ENCODE data around the gene SLC37A2.

The SLC37A2 gene

DNA sequence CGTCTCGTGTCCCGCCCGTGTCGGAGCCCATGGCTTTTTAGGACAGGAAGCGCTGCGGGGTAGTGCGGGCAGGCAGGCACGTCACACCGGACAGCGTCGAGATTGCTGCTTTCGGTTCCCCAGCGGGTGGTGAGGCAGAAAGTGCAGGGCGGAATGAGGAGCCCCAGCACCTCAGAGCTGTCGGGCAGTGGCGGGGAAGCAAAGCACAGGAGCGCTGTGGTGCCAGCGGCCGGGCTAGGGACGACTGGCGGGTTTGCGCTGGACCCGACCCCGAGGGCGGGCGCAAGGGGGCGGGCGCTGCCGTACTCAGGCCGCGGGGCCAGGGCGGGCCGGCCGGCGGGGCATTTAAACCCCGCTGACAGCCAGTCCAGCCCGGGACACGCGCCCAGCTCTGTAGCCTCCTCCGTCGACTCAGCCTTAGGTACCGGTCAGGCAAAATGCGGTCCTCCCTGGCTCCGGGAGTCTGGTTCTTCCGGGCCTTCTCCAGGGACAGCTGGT is at the start of gene SLC37A2:
SLC37A2 (plus strand) TSS at position 375 of the 498 bp plus-strand sequence; CDS start at position 438, 63 bp downstream.
- Histone ChIP-seq H3K36me3 (ENCODE audit: insufficient read depth) (no peaks in the 10 kb centered on the region), H3K4me1 (ENCODE audit: low read depth, poor library complexity, severe bottlenecking) (no peaks in the 10 kb centered on the region), H2AFZ (ENCODE audit: low read depth) (no peak within 1 kb of the TSS; the same call in 1 of the 2 replicates), H3K4me3 (IDR thresholded peaks at IDR 0.05; ENCODE audit: insufficient read depth, low read depth, low read length) (no peak within 1 kb of the TSS), H3K9ac (no peak within 1 kb of the TSS), H4K20me1 (ENCODE audit: insufficient read depth) (no peaks in the 10 kb centered on the region), H3K4me2 (peak within 1 kb of the TSS; percentile 13; the same call in 1 of the 2 replicates), H3K79me2 (ENCODE audit: insufficient read depth, low read depth) (no peaks in the 10 kb centered on the region), H3K27ac (no peak within 1 kb of the TSS), H3K27me3 (ENCODE audit: insufficient read depth, low read depth) (no peaks in the 10 kb centered on the region)
- TF ChIP-seq, protein P1, sequence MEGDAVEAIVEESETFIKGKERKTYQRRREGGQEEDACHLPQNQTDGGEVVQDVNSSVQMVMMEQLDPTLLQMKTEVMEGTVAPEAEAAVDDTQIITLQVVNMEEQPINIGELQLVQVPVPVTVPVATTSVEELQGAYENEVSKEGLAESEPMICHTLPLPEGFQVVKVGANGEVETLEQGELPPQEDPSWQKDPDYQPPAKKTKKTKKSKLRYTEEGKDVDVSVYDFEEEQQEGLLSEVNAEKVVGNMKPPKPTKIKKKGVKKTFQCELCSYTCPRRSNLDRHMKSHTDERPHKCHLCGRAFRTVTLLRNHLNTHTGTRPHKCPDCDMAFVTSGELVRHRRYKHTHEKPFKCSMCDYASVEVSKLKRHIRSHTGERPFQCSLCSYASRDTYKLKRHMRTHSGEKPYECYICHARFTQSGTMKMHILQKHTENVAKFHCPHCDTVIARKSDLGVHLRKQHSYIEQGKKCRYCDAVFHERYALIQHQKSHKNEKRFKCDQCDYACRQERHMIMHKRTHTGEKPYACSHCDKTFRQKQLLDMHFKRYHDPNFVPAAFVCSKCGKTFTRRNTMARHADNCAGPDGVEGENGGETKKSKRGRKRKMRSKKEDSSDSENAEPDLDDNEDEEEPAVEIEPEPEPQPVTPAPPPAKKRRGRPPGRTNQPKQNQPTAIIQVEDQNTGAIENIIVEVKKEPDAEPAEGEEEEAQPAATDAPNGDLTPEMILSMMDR (conservative IDR thresholded peaks at IDR 0.05; ENCODE audit: low read depth, low read length): no peak

DNA sequence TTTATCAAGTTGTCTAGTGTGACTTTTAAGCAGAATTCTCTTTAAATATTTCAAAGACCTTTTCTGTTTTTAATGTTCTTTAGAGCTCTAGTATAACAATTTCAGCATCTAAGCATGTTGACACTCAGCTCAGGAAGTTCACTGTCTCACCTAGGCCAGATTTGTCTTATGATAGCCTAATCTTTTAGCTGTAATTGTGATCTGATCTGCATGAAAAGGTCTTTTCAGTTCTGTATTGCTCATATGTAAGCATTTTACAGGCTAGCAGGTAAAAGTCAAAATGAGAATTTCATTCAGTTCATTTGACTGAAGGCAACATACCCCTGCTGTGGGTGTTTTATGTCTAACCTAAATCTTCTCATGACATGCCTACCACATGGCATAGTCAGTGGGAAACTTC is 46.7 kb upstream of the SLC37A2 start:
- no peak overlapping the region for H3K27ac ChIP-seq
- H3K79me2 ChIP-seq (ENCODE audit: insufficient read depth, low read depth): no peaks in the 10 kb centered on the region
- H3K4me1 ChIP-seq (ENCODE audit: low read depth, poor library complexity, severe bottlenecking): no peaks in the 10 kb centered on the region
- H3K4me2 ChIP-seq: no peak overlapping the region
- no peaks in the 10 kb centered on the region for H4K20me1 ChIP-seq (ENCODE audit: insufficient read depth)
- TF ChIP-seq, protein P1 (conservative IDR thresholded peaks at IDR 0.05; ENCODE audit: low read depth, low read length): no peak
- H3K36me3 ChIP-seq (ENCODE audit: insufficient read depth): no peaks in the 10 kb centered on the region
- no peak overlapping the region for H3K9ac ChIP-seq
- H3K4me3 ChIP-seq (IDR thresholded peaks at IDR 0.05; ENCODE audit: insufficient read depth, low read depth, low read length): no peak overlapping the region
- no peak overlapping the region for H2AFZ ChIP-seq (ENCODE audit: low read depth)
- H3K27me3 ChIP-seq (ENCODE audit: insufficient read depth, low read depth): no peaks in the 10 kb centered on the region

DNA sequence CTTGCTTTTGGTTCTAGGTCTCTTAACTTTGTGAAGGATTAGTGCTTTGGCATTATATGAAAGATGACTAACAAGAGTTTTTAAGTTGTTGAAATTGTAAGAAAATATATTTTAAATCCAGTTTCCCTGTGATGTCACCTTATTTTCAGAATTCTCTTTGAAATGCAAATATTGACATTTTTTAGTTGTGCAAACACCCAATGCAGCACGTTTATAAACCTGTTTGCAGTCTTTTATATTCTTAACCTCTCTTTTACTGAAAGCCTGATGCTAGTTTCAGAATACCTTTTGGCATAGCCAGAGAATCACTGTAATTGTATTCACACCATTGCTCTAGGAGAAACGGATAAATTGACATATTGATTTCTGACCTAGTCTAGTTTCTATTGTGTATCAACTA is 42.8 kb upstream of the SLC37A2 start:
- H3K4me2 ChIP-seq: no peak overlapping the region
- no peaks in the 10 kb centered on the region for H3K27me3 ChIP-seq (ENCODE audit: insufficient read depth, low read depth)
- no peak overlapping the region for H2AFZ ChIP-seq (ENCODE audit: low read depth)
- no peak overlapping the region for H3K9ac ChIP-seq
- H3K4me1 ChIP-seq (ENCODE audit: low read depth, poor library complexity, severe bottlenecking): peaks cover 2% of the 10 kb centered on the region
- H3K4me3 ChIP-seq (IDR thresholded peaks at IDR 0.05; ENCODE audit: insufficient read depth, low read depth, low read length): no peak overlapping the region
- H3K36me3 ChIP-seq (ENCODE audit: insufficient read depth): no peaks in the 10 kb centered on the region
- no peaks in the 10 kb centered on the region for H4K20me1 ChIP-seq (ENCODE audit: insufficient read depth)
- TF ChIP-seq, protein P1 (conservative IDR thresholded peaks at IDR 0.05; ENCODE audit: low read depth, low read length): no peak
- H3K79me2 ChIP-seq (ENCODE audit: insufficient read depth, low read depth): no peaks in the 10 kb centered on the region
- H3K27ac ChIP-seq: no peak overlapping the region

DNA sequence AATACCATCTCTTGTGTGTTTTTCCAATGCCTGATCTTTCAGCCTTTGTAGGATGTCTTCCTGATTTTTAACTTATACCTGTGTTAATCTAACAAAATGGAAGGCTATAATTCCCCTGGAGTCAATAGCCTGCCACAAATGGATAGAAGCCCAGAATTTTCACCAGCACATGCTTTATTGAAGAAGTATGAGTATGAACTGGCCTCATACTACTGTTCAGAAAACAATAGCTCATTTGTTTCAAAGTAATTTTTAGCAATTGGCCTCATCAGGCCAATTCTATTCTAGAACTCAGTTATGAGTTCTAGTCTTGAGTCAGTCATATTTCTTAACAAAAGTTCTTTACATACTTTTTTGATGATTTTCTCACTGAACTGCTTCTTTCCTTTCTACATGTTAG is 40.6 kb upstream of the SLC37A2 start:
- Histone ChIP-seq H3K27me3 (ENCODE audit: insufficient read depth, low read depth) (no peaks in the 10 kb centered on the region), H2AFZ (ENCODE audit: low read depth) (no peak overlapping the region), H3K79me2 (ENCODE audit: insufficient read depth, low read depth) (no peaks in the 10 kb centered on the region), H3K9ac (no peak overlapping the region), H3K4me3 (IDR thresholded peaks at IDR 0.05; ENCODE audit: insufficient read depth, low read depth, low read length) (no peak overlapping the region), H3K27ac (no peak overlapping the region), H4K20me1 (ENCODE audit: insufficient read depth) (no peaks in the 10 kb centered on the region), H3K36me3 (ENCODE audit: insufficient read depth) (no peaks in the 10 kb centered on the region), H3K4me1 (ENCODE audit: low read depth, poor library complexity, severe bottlenecking) (peaks cover 14% of the 10 kb centered on the region), H3K4me2 (no peak overlapping the region)
- TF ChIP-seq, protein P1 (conservative IDR thresholded peaks at IDR 0.05; ENCODE audit: low read depth, low read length): no peak

Measured in KMS-11 (cell line).